ENCODE measurements around the gene OR52B6. TPM values are rescaled to one million over a fixed set of nuclear protein-coding genes. Genes with fewer than 3 reads are reported as not detected.
"Not testable (repeated sequence)": the region's sequence is repeated elsewhere in the genome, so short reads cannot be mapped to it uniquely, and the experiment has no call there.

The OR52B6 gene
- total RNA-seq, 1 donor from 2014 or later, result not detected

DNA sequence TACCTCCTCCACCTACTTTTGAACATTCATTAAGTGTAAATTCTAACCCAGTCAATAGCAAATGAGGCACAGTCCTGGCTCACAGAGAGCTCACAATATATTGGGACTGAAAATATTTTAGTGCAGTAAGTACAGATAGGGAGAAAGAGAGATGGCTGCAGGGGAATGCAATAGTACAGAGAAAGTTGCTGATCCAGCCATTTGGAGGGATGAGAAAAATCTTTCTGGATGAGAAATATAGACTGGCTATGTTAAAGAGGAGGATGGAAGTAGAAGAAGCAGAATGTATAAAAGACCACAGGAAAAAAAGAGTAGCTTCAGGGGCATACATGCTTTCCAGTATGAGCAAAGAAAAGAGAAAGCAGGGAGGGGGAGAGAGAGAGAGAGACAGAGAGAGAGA, 3.6 kb upstream of the OR52B6 start:
- TF ChIP-seq CTCF (IDR thresholded peaks at IDR 0.05) (no peak), POLR2AphosphoS5 (IDR thresholded peaks at IDR 0.05; ENCODE audit: insufficient read depth in 1 of 2, low read depth in 1 of 2) (no peak), POLR2A (IDR thresholded peaks at IDR 0.05) (no peak)
- DNase-seq (ENCODE audit: extremely low spot score in 2 of 2), result no peak
- Histone ChIP-seq H3K9me3 (no peaks in the 10 kb centered on the region), H3K27ac (no peak overlapping the region), H3K4me1 (no peaks in the 10 kb centered on the region), H3K4me3 (no peak overlapping the region), H3K27me3 (no peaks in the 10 kb centered on the region), H3K36me3 (no peaks in the 10 kb centered on the region)
- intact Hi-C loops (cut with DNase I), result no loop called here

- Histone ChIP-seq H3K4me3 (no peak overlapping the region), H3K9me3 (no peaks in the 10 kb centered on the region), H3K4me1 (no peaks in the 10 kb centered on the region), H3K27ac (no peak overlapping the region), H3K36me3 (no peaks in the 10 kb centered on the region), H3K27me3 (no peaks in the 10 kb centered on the region)
- no peak for TF ChIP-seq CTCF (IDR thresholded peaks at IDR 0.05)
- TF ChIP-seq POLR2A (IDR thresholded peaks at IDR 0.05), result no peak
- TF ChIP-seq POLR2AphosphoS5 (IDR thresholded peaks at IDR 0.05; ENCODE audit: insufficient read depth in 1 of 2, low read depth in 1 of 2), result no peak
- intact Hi-C loops (cut with DNase I), result no loop called here
- DNase-seq (ENCODE audit: extremely low spot score in 2 of 2), result no peak
These were observed 337 bp downstream of the OR52B6 start for GRCh38 chr11:5581014-5581413.

- H3K36me3 ChIP-seq; H3K4me1 ChIP-seq; H3K4me3 ChIP-seq; DNase-seq (ENCODE audit: extremely low spot score in 2 of 2); H3K27me3 ChIP-seq; intact Hi-C loops (cut with DNase I); H3K9me3 ChIP-seq; H3K27ac ChIP-seq: not testable (repeated sequence)
These were observed 3.8 kb downstream of the OR52B6 start for GRCh38 chr11:5584458-5584857.

GRCh38 chr11:5589906-5590305, 9.2 kb downstream of the OR52B6 start:
- H3K9me3 ChIP-seq; H3K27ac ChIP-seq; H3K36me3 ChIP-seq; H3K27me3 ChIP-seq; H3K4me3 ChIP-seq; intact Hi-C loops (cut with DNase I); DNase-seq (ENCODE audit: extremely low spot score in 2 of 2); H3K4me1 ChIP-seq: not testable (repeated sequence)

DNA sequence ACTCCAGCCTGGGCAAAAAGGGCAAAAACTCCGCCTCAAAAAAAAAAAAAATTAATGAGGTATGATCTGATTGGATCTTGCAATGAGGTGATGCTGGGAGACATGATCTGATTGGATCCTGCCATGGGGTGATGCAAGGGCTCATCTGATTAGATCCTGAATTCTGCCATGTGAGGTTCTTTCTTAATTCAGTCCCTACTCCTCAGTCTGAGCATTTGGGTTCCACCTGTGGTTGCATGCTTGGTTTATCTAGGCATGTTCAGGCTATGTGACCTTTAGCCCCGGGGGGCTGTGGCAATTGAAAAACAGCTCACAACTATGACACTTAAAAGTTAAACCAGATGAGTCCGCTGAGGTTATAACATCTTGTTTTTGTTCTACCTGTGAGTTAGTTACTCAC, 10.9 kb downstream of the OR52B6 start:
- DNase-seq (ENCODE audit: extremely low spot score in 2 of 2), result no peak
- no peaks in the 10 kb centered on the region for H3K27me3 ChIP-seq
- TF ChIP-seq CTCF (IDR thresholded peaks at IDR 0.05), result no peak
- no peak overlapping the region for H3K27ac ChIP-seq
- H3K9me3 ChIP-seq, result no peaks in the 10 kb centered on the region
- intact Hi-C loops (cut with DNase I), result no loop called here
- no peak overlapping the region for H3K4me3 ChIP-seq
- no peaks in the 10 kb centered on the region for H3K4me1 ChIP-seq
- no peaks in the 10 kb centered on the region for H3K36me3 ChIP-seq

GRCh38 chr11:5592615-5593014, 11.9 kb downstream of the OR52B6 start:
- TF ChIP-seq CTCF (IDR thresholded peaks at IDR 0.05) (no peak), POLR2A (IDR thresholded peaks at IDR 0.05) (no peak), POLR2AphosphoS5 (IDR thresholded peaks at IDR 0.05; ENCODE audit: insufficient read depth in 1 of 2, low read depth in 1 of 2) (no peak)
- H3K27ac ChIP-seq, result no peak overlapping the region
- H3K27me3 ChIP-seq, result no peaks in the 10 kb centered on the region
- H3K36me3 ChIP-seq, result no peaks in the 10 kb centered on the region
- intact Hi-C loops (cut with DNase I), result no loop called here
- peaks cover 4% of the 10 kb centered on the region for H3K4me1 ChIP-seq
- no peak for DNase-seq (ENCODE audit: extremely low spot score in 2 of 2)
- no peaks in the 10 kb centered on the region for H3K9me3 ChIP-seq
- no peak overlapping the region for H3K4me3 ChIP-seq

Measured in vagina (tissue), 2 donors.